KOPT-K1 (cell line): Measurements from ENCODE around the gene BMP2K.

ENCODE experiments used
- H3K27ac ChIP-seq: fragments of 200-600 bp; sonication (generic); 2 replicates; pipeline ENCODE4 v1.5.1; 2016; ENCODE audit warnings: antibody characterized with exemption, mild to moderate bottlenecking, low read depth, low read length; ENCODE audit not compliant: poor library complexity, severe bottlenecking
- H3K36me3 ChIP-seq: fragments of 200-600 bp; sonication (generic); 2 replicates; pipeline ENCODE4 v1.5.1; 2017; ENCODE audit warnings: antibody characterized with exemption, mild to moderate bottlenecking, low read length, moderate library complexity; ENCODE audit not compliant: insufficient read depth
- H3K9me3 ChIP-seq: fragments of 200-600 bp; sonication (generic); 2 replicates; pipeline ENCODE4 v1.5.1; 2017; ENCODE audit warnings: antibody characterized with exemption, low read length, mild to moderate bottlenecking; ENCODE audit not compliant: insufficient read depth, poor library complexity, severe bottlenecking

Gene BMP2K

GRCh38 chr4:78938868-78939666, 162.9 kb downstream of the BMP2K start, which contains the start of gene PAQR3:
Gene PAQR3, minus strand, starts transcription at chr4:78939438. Its CDS starts 214 bp downstream, at chr4:78939224.
- Histone ChIP-seq H3K36me3 (peaks cover 20% of the 10 kb centered on the region), H3K27ac (peak within 1 kb of the TSS; percentile 55), H3K9me3 (no peaks in the 10 kb centered on the region)

- Histone ChIP-seq H3K36me3 (peaks cover 15% of the 10 kb centered on the region), H3K9me3 (no peaks in the 10 kb centered on the region), H3K27ac (peak overlapping the region; percentile 55)
Observed at GRCh38 chr4:78939667-78940008, 163.5 kb downstream of the BMP2K start.

- Histone ChIP-seq H3K36me3 (peaks cover 9% of the 10 kb centered on the region), H3K9me3 (no peaks in the 10 kb centered on the region), H3K27ac (no peak overlapping the region)
Observed at GRCh38 chr4:78940752-78941151, 164.6 kb downstream of the BMP2K start.

- Histone ChIP-seq H3K27ac (no peak overlapping the region), H3K36me3 (no peaks in the 10 kb centered on the region), H3K9me3 (peaks cover 5% of the 10 kb centered on the region)
Observed at GRCh38 chr4:78944381-78944780, 168.2 kb downstream of the BMP2K start.

- peaks cover 5% of the 10 kb centered on the region for H3K9me3 ChIP-seq
- no peak overlapping the region for H3K27ac ChIP-seq
- H3K36me3 ChIP-seq = no peaks in the 10 kb centered on the region
Observed at GRCh38 chr4:78945651-78946179, 169.6 kb downstream of the BMP2K start.

- Histone ChIP-seq H3K36me3 (no peaks in the 10 kb centered on the region), H3K27ac (no peak overlapping the region), H3K9me3 (peaks cover 5% of the 10 kb centered on the region)
Observed at GRCh38 chr4:78949735-78950134, 173.6 kb downstream of the BMP2K start.

GRCh38 chr4:78951862-78952472, 175.8 kb downstream of the BMP2K start:
- H3K9me3 ChIP-seq = no peaks in the 10 kb centered on the region
- H3K36me3 ChIP-seq = no peaks in the 10 kb centered on the region
- no peak overlapping the region for H3K27ac ChIP-seq

GRCh38 chr4:78953231-78953630, 177.1 kb downstream of the BMP2K start:
- H3K27ac ChIP-seq = no peak overlapping the region
- H3K9me3 ChIP-seq = no peaks in the 10 kb centered on the region
- no peaks in the 10 kb centered on the region for H3K36me3 ChIP-seq

- no peaks in the 10 kb centered on the region for H3K36me3 ChIP-seq
- no peak overlapping the region for H3K27ac ChIP-seq
- H3K9me3 ChIP-seq = no peaks in the 10 kb centered on the region
Observed at GRCh38 chr4:78953769-78954666, 177.9 kb downstream of the BMP2K start.

- no peak overlapping the region for H3K27ac ChIP-seq
- H3K9me3 ChIP-seq = no peaks in the 10 kb centered on the region
- no peaks in the 10 kb centered on the region for H3K36me3 ChIP-seq
Observed at GRCh38 chr4:78956975-78957374, 180.8 kb downstream of the BMP2K start.

- no peaks in the 10 kb centered on the region for H3K36me3 ChIP-seq
- H3K27ac ChIP-seq = no peak overlapping the region
- H3K9me3 ChIP-seq = no peaks in the 10 kb centered on the region
Observed at GRCh38 chr4:78960926-78961325, 184.8 kb downstream of the BMP2K start.
